Chondrocyte (in vitro differentiated cells): ENCODE data around the gene TMED6. TPM values are rescaled to one million over a fixed set of nuclear protein-coding genes. Genes with fewer than 3 reads are reported as not detected.
A peak's percentile ranks its signal among the peaks of the same experiment; 100 is the strongest.

Experiments used
- DNase-seq: peaks from one replicate; pipeline ENCODE4 v3.0.0; 2021; ENCODE audit warnings: mixed read lengths, low spot score
- H3K27ac Mint-ChIP-seq: one replicate; pipeline ENCODE4 v1.8.0; 2021; ENCODE audit warnings: mild to moderate bottlenecking, moderate library complexity, mixed read lengths; ENCODE audit not compliant: unreplicated experiment
- H3K27me3 Mint-ChIP-seq: 2 replicates; pipeline ENCODE4 v1.8.0; 2021; ENCODE audit warnings: low read depth, mixed read lengths
- H3K36me3 Mint-ChIP-seq: 2 replicates; pipeline ENCODE4 v1.8.0; 2021; ENCODE audit warnings: low read depth, mixed read lengths
- H3K4me1 Mint-ChIP-seq: 2 replicates; pipeline ENCODE4 v1.8.0; 2021; ENCODE audit warnings: low read depth, mild to moderate bottlenecking, mixed read lengths
- H3K4me3 Mint-ChIP-seq: one replicate; pipeline ENCODE4 v1.8.0; 2021; ENCODE audit warnings: mild to moderate bottlenecking, moderate library complexity, mixed read lengths; ENCODE audit not compliant: unreplicated experiment
- H3K9me3 Mint-ChIP-seq: 2 replicates; pipeline ENCODE4 v1.8.0; 2021; ENCODE audit warnings: low read depth, mixed read lengths
- total RNA-seq: library from RNA; stranded (reverse); gene quantifications from 3 replicates; pipeline ENCODE4 v1.2.1, GENCODE V29; 2021
- TF ChIP-seq, protein P1 (sequence below): fragments of 200-600 bp; sonication (generic); IDR thresholded peaks from 2 replicates; pipeline ENCODE4 v1.5.0; 2021; ENCODE audit warnings: antibody characterized with exemption, mild to moderate bottlenecking, moderate library complexity

The TMED6 gene
- total RNA-seq, 1 donor from 2014 or later, result 0.55 TPM

DNA sequence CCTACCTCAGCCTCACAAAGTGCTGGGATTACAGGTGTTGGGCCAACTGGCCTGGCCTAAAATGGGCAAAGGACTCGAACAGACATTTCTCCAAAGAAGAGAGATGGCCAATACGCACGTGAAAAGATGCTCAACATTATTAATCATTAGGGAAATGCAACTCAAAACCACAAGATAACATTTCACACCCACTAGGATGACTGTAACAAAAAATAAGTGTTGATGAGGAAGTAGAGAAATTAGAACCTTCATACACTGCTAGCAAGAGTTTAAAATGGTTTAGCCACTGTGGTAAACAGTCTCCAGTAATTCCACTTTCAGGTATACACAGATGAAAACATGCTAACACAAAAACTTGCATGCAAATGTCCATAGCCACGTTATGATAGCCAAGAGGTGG lies 5.7 kb downstream of the TMED6 start:
- Mint-ChIP-seq H3K9me3 (no peaks in the 10 kb centered on the region), H3K27ac (no peak overlapping the region), H3K4me3 (no peak overlapping the region), H3K36me3 (peaks cover 3% of the 10 kb centered on the region), H3K4me1 (peaks cover 5% of the 10 kb centered on the region), H3K27me3 (no peaks in the 10 kb centered on the region)
- TF ChIP-seq, protein P1, sequence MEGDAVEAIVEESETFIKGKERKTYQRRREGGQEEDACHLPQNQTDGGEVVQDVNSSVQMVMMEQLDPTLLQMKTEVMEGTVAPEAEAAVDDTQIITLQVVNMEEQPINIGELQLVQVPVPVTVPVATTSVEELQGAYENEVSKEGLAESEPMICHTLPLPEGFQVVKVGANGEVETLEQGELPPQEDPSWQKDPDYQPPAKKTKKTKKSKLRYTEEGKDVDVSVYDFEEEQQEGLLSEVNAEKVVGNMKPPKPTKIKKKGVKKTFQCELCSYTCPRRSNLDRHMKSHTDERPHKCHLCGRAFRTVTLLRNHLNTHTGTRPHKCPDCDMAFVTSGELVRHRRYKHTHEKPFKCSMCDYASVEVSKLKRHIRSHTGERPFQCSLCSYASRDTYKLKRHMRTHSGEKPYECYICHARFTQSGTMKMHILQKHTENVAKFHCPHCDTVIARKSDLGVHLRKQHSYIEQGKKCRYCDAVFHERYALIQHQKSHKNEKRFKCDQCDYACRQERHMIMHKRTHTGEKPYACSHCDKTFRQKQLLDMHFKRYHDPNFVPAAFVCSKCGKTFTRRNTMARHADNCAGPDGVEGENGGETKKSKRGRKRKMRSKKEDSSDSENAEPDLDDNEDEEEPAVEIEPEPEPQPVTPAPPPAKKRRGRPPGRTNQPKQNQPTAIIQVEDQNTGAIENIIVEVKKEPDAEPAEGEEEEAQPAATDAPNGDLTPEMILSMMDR, result no peak
- no peak for DNase-seq

DNA sequence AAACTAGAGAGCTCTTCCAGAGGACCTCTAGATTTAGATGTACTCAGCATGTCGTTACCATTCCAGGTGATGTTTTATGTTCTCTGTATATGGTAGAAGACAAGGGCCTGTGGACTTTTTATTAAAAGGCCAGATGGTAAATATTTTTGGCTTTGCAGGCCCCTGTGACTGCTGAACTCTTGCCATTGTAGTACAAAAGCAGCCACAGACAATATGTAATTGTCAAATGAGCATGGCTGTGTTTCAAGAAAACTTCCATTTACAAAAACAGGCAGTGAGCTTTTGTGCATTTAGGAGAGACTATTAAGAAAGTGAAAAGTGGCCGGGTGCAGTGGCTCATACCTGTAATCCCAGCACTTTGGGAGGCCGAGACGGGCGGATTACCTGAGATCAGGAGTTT lies 7.4 kb downstream of the TMED6 start:
- TF ChIP-seq, protein P1, result no peak
- Mint-ChIP-seq H3K9me3 (no peaks in the 10 kb centered on the region), H3K36me3 (peaks cover 5% of the 10 kb centered on the region), H3K27me3 (no peaks in the 10 kb centered on the region), H3K4me1 (peaks cover 16% of the 10 kb centered on the region), H3K4me3 (no peak overlapping the region), H3K27ac (no peak overlapping the region)
- DNase-seq, result no peak

DNA sequence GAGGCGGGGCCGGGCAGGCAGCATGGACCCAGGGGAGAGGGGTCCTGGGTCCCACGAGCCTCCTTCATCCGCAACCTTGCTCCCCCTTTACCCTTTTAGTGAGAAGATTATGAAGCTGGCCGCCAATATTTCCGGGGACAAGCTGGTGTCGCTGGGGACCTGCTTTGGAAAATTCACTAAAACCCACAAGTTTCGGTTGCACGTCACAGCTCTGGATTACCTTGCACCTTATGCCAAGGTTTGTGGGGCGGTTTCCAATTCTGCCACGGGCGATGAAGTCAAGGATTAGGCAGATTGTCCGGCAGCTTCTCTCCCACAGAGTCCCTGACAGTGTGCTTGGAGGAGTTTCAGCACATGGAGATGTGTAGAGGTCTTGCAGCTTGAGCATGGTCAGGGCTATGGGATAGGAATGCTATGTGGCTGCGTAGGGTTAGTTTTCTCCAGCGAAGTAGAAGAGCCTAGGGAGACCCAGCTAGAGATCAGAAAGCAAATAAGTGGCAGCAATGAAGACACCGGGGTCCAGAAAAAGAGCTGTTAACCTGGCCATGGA lies 11.4 kb downstream of the TMED6 start:
- Mint-ChIP-seq H3K9me3 (no peaks in the 10 kb centered on the region), H3K4me3 (peak overlapping the region; percentile 97), H3K27ac (peak overlapping the region; percentile 98), H3K4me1 (peaks cover 35% of the 10 kb centered on the region), H3K27me3 (no peaks in the 10 kb centered on the region), H3K36me3 (peaks cover 8% of the 10 kb centered on the region)
- DNase-seq, result peak; percentile 14
- TF ChIP-seq, protein P1, result no peak

DNA sequence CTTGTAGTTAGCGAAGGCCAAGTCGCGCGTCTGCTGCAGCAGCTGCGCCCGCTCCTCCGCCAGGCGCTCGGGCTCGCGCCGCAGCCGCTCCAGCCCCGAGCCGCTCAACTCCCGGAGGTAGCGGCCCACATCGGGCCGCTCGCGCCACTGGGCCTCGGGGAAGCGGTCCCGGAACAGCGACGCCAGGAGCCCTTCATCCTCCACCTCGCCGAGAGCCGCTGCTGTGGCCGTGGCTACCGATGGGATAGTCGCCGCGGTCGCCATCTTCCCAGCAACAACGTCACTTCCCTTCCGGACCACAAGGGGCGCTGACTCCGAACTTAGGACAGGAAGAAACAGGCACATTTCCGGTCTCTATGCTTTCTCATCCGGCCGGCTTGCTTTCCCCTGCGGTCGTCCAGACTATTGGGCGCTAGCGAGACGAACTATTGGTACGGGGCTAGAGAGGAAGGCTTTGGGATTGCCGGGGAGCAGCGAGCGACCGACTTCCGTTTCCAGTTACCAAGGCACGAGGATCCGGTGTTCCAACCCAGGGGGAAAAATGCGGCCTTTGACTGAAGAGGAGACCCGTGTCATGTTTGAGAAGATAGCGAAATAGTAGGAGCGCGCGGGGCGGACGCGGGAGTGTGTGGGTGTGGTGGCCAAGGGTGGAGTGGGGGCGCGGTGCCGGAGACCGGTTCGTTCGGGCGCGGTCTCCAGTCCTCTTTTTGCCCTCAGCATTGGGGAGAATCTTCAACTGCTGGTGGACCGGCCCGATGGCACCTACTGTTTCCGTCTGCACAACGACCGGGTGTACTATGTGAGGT lies 12.1 kb downstream of the TMED6 start, which contains the start of the genes COG8 and NIP7:
Gene COG8, minus strand, starts transcription at position 276 of the 806 bp plus-strand sequence. Its CDS starts 12 bp downstream, at position 264.
Gene NIP7, plus strand, starts transcription at position 484 of the 806 bp plus-strand sequence. Its CDS starts 58 bp downstream, at position 542.
- TF ChIP-seq, protein P1, result peak; percentile 88
- no peaks in the 10 kb centered on the region for H3K9me3 Mint-ChIP-seq
- peak within 1 kb of the TSS; percentile 97 for H3K4me3 Mint-ChIP-seq
- peaks cover 12% of the 10 kb centered on the region for H3K36me3 Mint-ChIP-seq
- peak; percentile 96 for DNase-seq
- H3K4me1 Mint-ChIP-seq, result peaks cover 35% of the 10 kb centered on the region
- H3K27ac Mint-ChIP-seq, result peak within 1 kb of the TSS; percentile 98
- no peaks in the 10 kb centered on the region for H3K27me3 Mint-ChIP-seq

DNA sequence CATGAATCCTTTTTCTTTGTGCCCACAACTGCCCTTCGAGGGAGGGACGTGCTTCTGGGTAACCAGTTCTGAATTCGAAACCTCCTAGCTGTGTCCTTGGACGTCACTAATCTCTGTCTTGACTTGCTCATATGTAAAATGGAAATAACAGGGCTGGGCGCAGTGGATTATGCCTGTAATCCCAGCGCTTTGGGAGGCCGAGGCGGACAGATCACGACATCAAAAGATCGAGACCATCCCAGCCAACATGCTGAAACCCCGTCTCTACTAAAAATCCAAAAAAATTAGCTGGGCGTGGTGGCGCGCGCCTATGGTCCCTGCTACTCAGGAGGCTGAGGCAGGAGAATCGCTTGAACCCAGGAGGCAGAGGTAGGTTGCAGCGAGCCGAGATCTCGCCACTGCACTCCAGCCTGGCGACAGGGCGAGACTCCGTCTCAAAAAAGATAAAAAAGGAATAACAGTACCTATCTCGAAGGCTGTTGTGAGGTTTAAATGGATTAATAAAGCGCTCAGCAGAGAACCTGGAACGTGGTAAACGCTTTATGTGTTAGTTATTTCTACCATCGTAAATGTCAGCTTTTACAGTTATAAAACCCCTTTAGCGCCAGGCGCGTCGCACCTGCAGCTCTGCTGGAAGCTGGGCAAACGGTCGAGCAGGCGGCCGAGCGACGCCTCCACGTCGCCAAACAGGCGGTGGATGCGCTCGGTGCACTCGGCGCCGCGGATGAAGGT lies 12.9 kb downstream of the TMED6 start:
- Mint-ChIP-seq H3K27me3 (no peaks in the 10 kb centered on the region), H3K27ac (peak overlapping the region; percentile 91), H3K36me3 (peaks cover 14% of the 10 kb centered on the region), H3K4me1 (peaks cover 35% of the 10 kb centered on the region), H3K4me3 (peak overlapping the region; percentile 97), H3K9me3 (no peaks in the 10 kb centered on the region)
- TF ChIP-seq, protein P1, result no peak
- DNase-seq, result peak; percentile 25
